K562 (cell line): ENCODE data around the gene MDFIC2. TPM values are rescaled to one million over a fixed set of nuclear protein-coding genes. Genes with fewer than 3 reads are reported as not detected.

Experiments used
- ATAC-seq: fragments of 200-7000 bp; cut with Tn5 transposase; 3 replicates; pipeline ENCODE4 v1.9.1; 2020; ENCODE audit warnings: moderate library complexity
- BruUV-seq: library from RNA; stranded (reverse); fragments of 400-500 nt; replicated peaks from 2 replicates; lab custom pipeline; 2021; lab: Mats Ljungman, UMichigan
- CTCF ChIA-PET: fragments of 300-600 bp; formaldehyde crosslinking; extraction: SDS; loops from one replicate; lab custom pipeline; 2021; ENCODE audit warnings: low intra/inter-chr PET ratio; lab: Yijun Ruan, JAX
- POLR2A ChIA-PET: fragments of 300-600, 350-650 bp; sonication (Branson Sonifier 250); formaldehyde crosslinking; extraction: SDS; loops from one replicate; lab custom pipeline; 2021; ENCODE audit warnings: antibody characterized with exemption, inconsistent platforms; lab: Yijun Ruan, JAX
- DNase-seq, 4 experiments: peaks; one replicate each; pipeline versions ENCODE4 v3.0.0 to v3.0.0-alpha.2; 2011 to 2018; ENCODE audit warnings: low spot score in 3 of 4, mixed read lengths in 3 of 4; ENCODE audit errors: extremely low read depth in 1 of 4
- FAIRE-seq: peaks from 2 replicates; lab custom pipeline; 2011; peaks lifted over from hg19 to GRCh38; lab: Jason Lieb, UNC
- H2AFZ ChIP-seq: 2 replicates; pipeline ENCODE4 v1.6.0; 2011; ENCODE audit warnings: low read depth, low read length, control low read depth, inconsistent platforms
- H3K27ac ChIP-seq: fragments of 200-600 bp; 3 replicates; pipeline ENCODE4 v1.8.0; 2011; ENCODE audit warnings: low read depth, mild to moderate bottlenecking, control low read depth, inconsistent platforms, low read length, moderate library complexity, mixed read lengths; ENCODE audit errors: extremely low read depth
- H3K27me3 ChIP-seq, 2 experiments: fragments of 300-600 bp in 1 of 2; 2 replicates in 1 of 2; 3 replicates in 1 of 2; pipeline versions ENCODE4 v1.6.0 to v1.8.0; 2011; ENCODE audit warnings: inconsistent platforms in 2 of 2, low read length in 2 of 2, mild to moderate bottlenecking in 1 of 2, mixed read lengths in 1 of 2, moderate library complexity in 1 of 2; ENCODE audit not compliant: control insufficient read depth in 2 of 2, insufficient read depth in 2 of 2
- H3K36me3 ChIP-seq: fragments of 300-600 bp; 3 replicates; pipeline ENCODE4 v1.8.0; 2011; ENCODE audit warnings: mild to moderate bottlenecking, low read length, inconsistent platforms; ENCODE audit not compliant: control insufficient read depth, insufficient read depth
- H3K4me1 ChIP-seq, 2 experiments: fragments of 200-600 bp in 1 of 2; replicated peaks in 1 of 2; 2 replicates in 1 of 2; 3 replicates in 1 of 2; pipeline versions ENCODE4 v1.5.1 to v1.8.0; 2011; ENCODE audit warnings: inconsistent platforms in 2 of 2, low read length in 2 of 2, mild to moderate bottlenecking in 1 of 2, mixed read lengths in 1 of 2, moderate library complexity in 1 of 2; ENCODE audit not compliant: control insufficient read depth in 2 of 2, insufficient read depth in 2 of 2
- H3K4me2 ChIP-seq: 2 replicates; pipeline ENCODE4 v1.6.1; 2011; ENCODE audit warnings: low read length, control low read depth, inconsistent platforms, mixed read lengths; ENCODE audit not compliant: insufficient read depth
- H3K4me3 ChIP-seq: fragments of 200-600 bp; sonication (generic), shearing (Covaris generic); 2 replicates; pipeline ENCODE4 v1.5.1; 2016; ENCODE audit warnings: control low read depth, inconsistent platforms
- H3K79me2 ChIP-seq: fragments of 200-600 bp; 3 replicates; pipeline ENCODE4 v1.8.0; 2011; ENCODE audit warnings: low read length, inconsistent platforms; ENCODE audit not compliant: control insufficient read depth, insufficient read depth
- H3K9ac ChIP-seq, 2 experiments: 2 replicates each; pipeline versions ENCODE4 v1.6.0 to v1.6.1; 2011; ENCODE audit warnings: low read depth in 2 of 2, low read length in 2 of 2, control low read depth in 1 of 2, inconsistent platforms in 1 of 2, mild to moderate bottlenecking in 1 of 2, mixed read lengths in 1 of 2; ENCODE audit not compliant: insufficient read depth in 1 of 2
- H3K9me1 ChIP-seq: one replicate; pipeline ENCODE4 v1.6.0; 2011; ENCODE audit warnings: inconsistent platforms, mild to moderate bottlenecking, low read length, moderate library complexity; ENCODE audit not compliant: control insufficient read depth, insufficient read depth
- H3K9me3 ChIP-seq: replicated peaks from 2 replicates; pipeline ENCODE4 v1.5.1; 2011; ENCODE audit warnings: low read depth, low read length, inconsistent platforms; ENCODE audit not compliant: control insufficient read depth, insufficient read depth
- H4K20me1 ChIP-seq: replicated peaks from 2 replicates; pipeline ENCODE4 v1.6.1; 2011; ENCODE audit warnings: low read length, inconsistent platforms, mixed read lengths; ENCODE audit not compliant: control insufficient read depth, insufficient read depth
- DPF2 ChIP-seq: fragments of 450-650 bp; IDR thresholded peaks from 2 replicates; pipeline ENCODE4 v1.6.1; 2016
- NKRF ChIP-seq: fragments of 450-650 bp; IDR thresholded peaks from 2 replicates; pipeline ENCODE4 v1.6.1; 2016; ENCODE audit warnings: borderline replicate concordance
- SIN3A ChIP-seq, 2 experiments: fragments of 150-350 bp in 1 of 2; IDR thresholded peaks; 2 replicates each; pipeline ENCODE4 v1.6.1; 2011 to 2016; ENCODE audit warnings: borderline replicate concordance in 2 of 2, low read depth in 2 of 2, low read length in 2 of 2, mild to moderate bottlenecking in 2 of 2, moderate library complexity in 2 of 2; ENCODE audit not compliant: control insufficient read depth in 1 of 2
- SIN3B ChIP-seq: fragments of 450-650 bp; IDR thresholded peaks from 2 replicates; pipeline ENCODE4 v1.6.1; 2017; ENCODE audit warnings: low read depth, mild to moderate bottlenecking, moderate library complexity
- SNAPC5 ChIP-seq: fragments of 250-450 bp; sonication (Bioruptor Pico); IDR thresholded peaks from 2 replicates; pipeline ENCODE4 v1.8.0; 2021; ENCODE audit warnings: moderate library complexity, mild to moderate bottlenecking, inconsistent platforms
- ZHX1 ChIP-seq: fragments of 150-350 bp; conservative IDR thresholded peaks from 2 replicates; pipeline ENCODE4 v1.6.1; 2014; ENCODE audit warnings: low read length
- ZNF655 ChIP-seq: fragments of 250-450 bp; sonication (Bioruptor Pico); IDR thresholded peaks from 2 replicates; pipeline ENCODE4 v1.5.0; 2021
- WGBS: fragments of 100-300 bp; shearing (Covaris generic); methylation state at CpG from one replicate; pipeline ENCODE4 v1.1.6; 2016; ENCODE audit warnings: low coverage, mixed read lengths; ENCODE audit not compliant: insufficient coverage; ENCODE audit errors: missing lambda C conversion rate; 5-methylcytosine and 5-hydroxymethylcytosine counted together
- in situ Hi-C: fragments of 300-500 bp; cut with MboI; formaldehyde crosslinking; loops from 4 replicates; pipeline ENCODE4 v1.15.0; 2018; ENCODE audit warnings: inconsistent platforms, mixed read lengths
- intact Hi-C: fragments of 100-400 bp; cut with micrococcal nuclease; formaldehyde crosslinking; loops from 2 replicates; pipeline ENCODE4 v1.14.2; 2022
- polyA plus RNA-seq, 8 experiments: library from polyadenylated mRNA; depleted of rRNA in 4 of 8; stranded (reverse) in 5 of 8; unstranded in 3 of 8; fragments of >200 nt; fragmentation: Nextera tagmentation in 2 of 8; fragmentation: Illumina TruSeq in 1 of 8; extraction: Ambion mirVana in 2 of 8; extraction: Trizol in 1 of 8; gene quantifications; 2 replicates each; pipeline versions ENCODE4 v1.2.1 to v1.2.3, GENCODE V29; 2011 to 2014; ENCODE audit warnings: inconsistent platforms in 1 of 8, missing spikeins in 1 of 8
- total RNA-seq, 7 experiments: library from RNA; depleted of rRNA in 6 of 7; stranded (reverse); fragments of >200 nt in 6 of 7; fragmentation: Illumina TruSeq in 2 of 7; extraction: Trizol in 2 of 7; gene quantifications; 2 replicates each; pipeline versions ENCODE4 v1.2.1 to v1.2.3, GENCODE V29; 2011 to 2021; ENCODE audit warnings: low replicate concordance in 1 of 7

Gene MDFIC2
- total and polyA plus RNA-seq, 9 of the 15 experiments (the other 6 are each of a cell fraction or from before 2014, with no cell fraction given): not detected

GRCh38 chr3:70261283-70261682 lies 51.2 kb downstream of the MDFIC2 start:
- ChIA-PET POLR2A (no interaction called here), CTCF (no interaction called here)
- no peaks in the 10 kb centered on the region for H4K20me1 ChIP-seq
- intact Hi-C loops: no loop called here
- no peak overlapping the region for H3K27ac ChIP-seq
- H3K4me1 ChIP-seq: no peaks in the 10 kb centered on the region
- ATAC-seq (no peak), DNase-seq (no peak), FAIRE-seq (no peak)
- no peaks in the 10 kb centered on the region for H3K9me1 ChIP-seq
- no peak overlapping the region for H3K9ac ChIP-seq
- H3K9me3 ChIP-seq: no peaks in the 10 kb centered on the region
- no peaks in the 10 kb centered on the region for H3K36me3 ChIP-seq
- no peak overlapping the region for H2AFZ ChIP-seq
- in situ Hi-C loops: no loop called here
- H3K27me3 ChIP-seq: no peaks in the 10 kb centered on the region
- no peaks in the 10 kb centered on the region for H3K79me2 ChIP-seq
- no peak overlapping the region for H3K4me3 ChIP-seq
- WGBS: 0% methylated on average over 1 of the region's 1 CpG
- no peak overlapping the region for H3K4me2 ChIP-seq
- no TSS peak for BruUV-seq
- TF ChIP-seq ZHX1 (no peak), SNAPC5 (CRISPR knock-in tag) (no peak), NKRF (no peak), ZNF655 (CRISPR knock-in tag) (no peak), SIN3B (no peak), SIN3A (IDR thresholded peaks at IDR 0.05; ENCODE audit: borderline replicate concordance in 2 of 2, control insufficient read depth in 1 of 2, low read depth in 2 of 2, low read length in 2 of 2) (no peak), DPF2 (no peak)
